ENCODE results near the gene PCDHGB3.

DNA sequence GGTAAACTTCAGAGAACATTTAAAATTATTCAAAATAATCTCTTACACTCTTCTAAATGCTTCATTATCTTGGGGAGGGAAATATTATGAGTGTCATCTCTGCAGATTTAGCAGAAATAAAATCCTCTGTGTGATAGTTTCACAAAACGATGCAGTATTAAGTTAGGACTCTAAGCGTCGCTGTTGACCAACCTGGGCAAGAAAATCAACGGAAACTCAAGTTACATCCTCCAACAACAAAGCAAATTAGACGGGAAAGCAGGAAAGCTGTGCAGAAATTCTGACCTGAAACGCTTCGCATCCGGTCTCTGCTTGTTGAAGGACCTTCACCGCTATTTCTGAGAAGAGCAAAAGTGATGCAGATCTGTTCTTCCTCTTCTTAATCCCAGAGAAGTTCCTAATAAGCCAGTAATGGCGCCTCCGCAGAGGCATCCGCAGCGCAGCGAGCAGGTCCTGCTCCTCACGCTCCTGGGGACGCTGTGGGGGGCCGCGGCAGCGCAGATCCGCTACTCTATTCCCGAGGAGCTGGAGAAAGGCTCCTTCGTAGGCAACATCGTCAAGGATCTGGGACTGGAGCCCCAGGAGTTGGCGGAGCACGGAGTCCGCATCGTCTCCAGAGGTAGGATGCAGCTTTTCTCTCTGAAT, 3.8 kb downstream of the PCDHGB3 start, which contains the start of gene PCDHGA6:
- TF ChIP-seq POLR2AphosphoS5 (IDR thresholded peaks at IDR 0.05) (no peak), POLR2A (IDR thresholded peaks at IDR 0.05) (no peak)
